HUES6 (cell line): ENCODE measurements around the gene TWSG1.

ENCODE experiments used
- H3K27ac ChIP-seq: 2 replicates; pipeline ENCODE4 v1.7.0; 2013; ENCODE audit warnings: low read depth, mild to moderate bottlenecking, low read length, inconsistent platforms
- H3K27me3 ChIP-seq: 2 replicates; pipeline ENCODE4 v1.6.1; 2013; ENCODE audit warnings: low read length; ENCODE audit not compliant: control insufficient read depth, insufficient read depth
- H3K36me3 ChIP-seq: 2 replicates; pipeline ENCODE4 v1.6.1; 2013; ENCODE audit warnings: low read length; ENCODE audit not compliant: control insufficient read depth, insufficient read depth
- H3K4me1 ChIP-seq: 2 replicates; pipeline ENCODE4 v1.6.1; 2013; ENCODE audit warnings: low read length; ENCODE audit not compliant: control insufficient read depth, insufficient read depth
- H3K4me3 ChIP-seq: 2 replicates; pipeline ENCODE4 v1.5.1; 2013; ENCODE audit warnings: low read depth, low read length
- H3K9ac ChIP-seq: one replicate; pipeline ENCODE4 v1.6.1; 2013; ENCODE audit warnings: mild to moderate bottlenecking, low read length
- H3K9me3 ChIP-seq: 2 replicates; pipeline ENCODE4 v1.6.1; 2013; ENCODE audit warnings: low read depth, low read length; ENCODE audit not compliant: control insufficient read depth, insufficient read depth

TWSG1 gene

GRCh38 chr18:9321017-9321452 lies 13.5 kb upstream of the TWSG1 start:
- Histone ChIP-seq H3K36me3 (no peaks in the 10 kb centered on the region), H3K9ac (no peak overlapping the region), H3K9me3 (no peaks in the 10 kb centered on the region), H3K27ac (no peak overlapping the region), H3K4me1 (no peaks in the 10 kb centered on the region), H3K4me3 (no peak overlapping the region), H3K27me3 (no peaks in the 10 kb centered on the region; the same call in 1 of the 2 replicates)

- H3K27me3 ChIP-seq: no peaks in the 10 kb centered on the region; the same call in 1 of the 2 replicates
- H3K27ac ChIP-seq: no peak overlapping the region
- H3K4me1 ChIP-seq: no peaks in the 10 kb centered on the region
- H3K36me3 ChIP-seq: no peaks in the 10 kb centered on the region
- no peaks in the 10 kb centered on the region for H3K9me3 ChIP-seq
- H3K9ac ChIP-seq: no peak overlapping the region
- no peak overlapping the region for H3K4me3 ChIP-seq
Observed at GRCh38 chr18:9321736-9322135, 12.8 kb upstream of the TWSG1 start.

GRCh38 chr18:9322744-9323143 lies 11.8 kb upstream of the TWSG1 start:
- no peaks in the 10 kb centered on the region for H3K4me1 ChIP-seq
- H3K9ac ChIP-seq: no peak overlapping the region
- no peak overlapping the region for H3K4me3 ChIP-seq
- H3K27ac ChIP-seq: no peak overlapping the region
- no peaks in the 10 kb centered on the region; the same call in 1 of the 2 replicates for H3K27me3 ChIP-seq
- H3K9me3 ChIP-seq: 0 out of 2 replicates have a peak, but pooled peaks cover 2% of the 10 kb centered on the region
- H3K36me3 ChIP-seq: no peaks in the 10 kb centered on the region

GRCh38 chr18:9323750-9324445 lies 10.7 kb upstream of the TWSG1 start:
- H3K27ac ChIP-seq: no peak overlapping the region
- H3K27me3 ChIP-seq: no peaks in the 10 kb centered on the region; the same call in 1 of the 2 replicates
- H3K9ac ChIP-seq: no peak overlapping the region
- peaks cover 13% of the 10 kb centered on the region; the same call in 1 of the 2 replicates for H3K9me3 ChIP-seq
- no peak overlapping the region for H3K4me3 ChIP-seq
- H3K36me3 ChIP-seq: no peaks in the 10 kb centered on the region
- no peaks in the 10 kb centered on the region for H3K4me1 ChIP-seq

- Histone ChIP-seq H3K27me3 (no peaks in the 10 kb centered on the region; the same call in 1 of the 2 replicates), H3K36me3 (no peaks in the 10 kb centered on the region), H3K4me3 (no peak overlapping the region), H3K27ac (no peak overlapping the region), H3K9me3 (peaks cover 16% of the 10 kb centered on the region; the same call in 1 of the 2 replicates), H3K4me1 (no peaks in the 10 kb centered on the region), H3K9ac (no peak overlapping the region)
Observed at GRCh38 chr18:9325716-9326115, 8.9 kb upstream of the TWSG1 start.

GRCh38 chr18:9328776-9329175 lies 5.8 kb upstream of the TWSG1 start:
- Histone ChIP-seq H3K9me3 (peaks cover 16% of the 10 kb centered on the region; the same call in 1 of the 2 replicates), H3K4me1 (no peaks in the 10 kb centered on the region), H3K36me3 (no peaks in the 10 kb centered on the region), H3K27ac (no peak overlapping the region), H3K27me3 (peaks cover 7% of the 10 kb centered on the region; the same call in 1 of the 2 replicates), H3K9ac (no peak overlapping the region), H3K4me3 (no peak overlapping the region)

GRCh38 chr18:9329471-9329870 lies 5.1 kb upstream of the TWSG1 start:
- no peak overlapping the region for H3K4me3 ChIP-seq
- H3K27me3 ChIP-seq: peaks cover 7% of the 10 kb centered on the region; the same call in 1 of the 2 replicates
- H3K9me3 ChIP-seq: peaks cover 16% of the 10 kb centered on the region; the same call in 1 of the 2 replicates
- H3K9ac ChIP-seq: no peak overlapping the region
- no peak overlapping the region for H3K27ac ChIP-seq
- H3K36me3 ChIP-seq: no peaks in the 10 kb centered on the region
- no peaks in the 10 kb centered on the region for H3K4me1 ChIP-seq

- Histone ChIP-seq H3K36me3 (no peaks in the 10 kb centered on the region), H3K27ac (no peak overlapping the region), H3K9ac (no peak overlapping the region)
Observed at GRCh38 chr18:9330419-9330818, 4.2 kb upstream of the TWSG1 start.

GRCh38 chr18:9333441-9334328 lies 888 bp upstream of the TWSG1 start:
- Histone ChIP-seq H3K4me3 (peak overlapping the region; percentile 70), H3K4me1 (no peaks in the 10 kb centered on the region), H3K27ac (peak overlapping the region; percentile 1; the same call in 1 of the 2 replicates), H3K36me3 (peaks cover 17% of the 10 kb centered on the region), H3K9ac (peak overlapping the region; percentile 80), H3K9me3 (peaks cover 5% of the 10 kb centered on the region; the same call in 1 of the 2 replicates), H3K27me3 (peaks cover 10% of the 10 kb centered on the region; the same call in 1 of the 2 replicates)

More at GRCh38 chr18:9330419-9330818, 4.2 kb upstream of the TWSG1 start:
- H3K4me1 ChIP-seq: no peaks in the 10 kb centered on the region
- H3K27me3 ChIP-seq: peaks cover 9% of the 10 kb centered on the region; the same call in 1 of the 2 replicates
- H3K9me3 ChIP-seq: peaks cover 16% of the 10 kb centered on the region; the same call in 1 of the 2 replicates
- no peak overlapping the region for H3K4me3 ChIP-seq

- Histone ChIP-seq H3K9ac (peak overlapping the region; percentile 60), H3K4me1 (no peaks in the 10 kb centered on the region), H3K4me3 (peak overlapping the region; percentile 82), H3K27me3 (peaks cover 10% of the 10 kb centered on the region; the same call in 1 of the 2 replicates), H3K9me3 (no peaks in the 10 kb centered on the region), H3K27ac (peak overlapping the region; percentile 73; the same call in 1 of the 2 replicates), H3K36me3 (peaks cover 20% of the 10 kb centered on the region)
Observed at GRCh38 chr18:9334973-9335696, 562 bp downstream of the TWSG1 start.
